VCaP (cell line): ENCODE measurements around the gene CFDP1.

Experiments
- H3K27ac ChIP-seq: fragments of 450-650 bp; 2 replicates; pipeline ENCODE4 v1.5.1; 2017
- CTCF ChIP-seq: fragments of 450-650 bp; conservative IDR thresholded peaks from 2 replicates; pipeline ENCODE4 v1.5.1; 2017; ENCODE audit warnings: mild to moderate bottlenecking, moderate library complexity

The CFDP1 gene

GRCh38 chr16:75423723-75424104 is 9.6 kb downstream of the CFDP1 start:
- no peak overlapping the region for H3K27ac ChIP-seq
- TF ChIP-seq CTCF: no peak

DNA sequence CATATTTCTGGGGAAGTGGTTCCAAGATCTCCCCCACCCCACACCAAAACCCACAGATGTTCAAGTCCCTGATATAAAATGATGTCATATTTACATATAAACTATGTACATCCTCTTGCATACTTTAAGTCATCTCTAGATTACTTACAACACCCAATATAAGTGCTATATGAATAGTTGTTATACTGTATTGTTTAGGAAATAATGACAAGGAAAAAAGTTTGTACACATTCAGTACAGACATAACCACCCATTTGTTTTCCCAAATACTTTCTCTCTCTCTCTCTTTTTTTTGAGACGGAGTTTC is 11.5 kb downstream of the CFDP1 start:
- H3K27ac ChIP-seq: peak overlapping the region; percentile 38; the same call in 1 of the 2 replicates
- no peak for TF ChIP-seq CTCF

GRCh38 chr16:75420987-75421819 is 12.1 kb downstream of the CFDP1 start:
- TF ChIP-seq CTCF: no peak
- H3K27ac ChIP-seq: peak overlapping the region; percentile 38; the same call in 1 of the 2 replicates

- no peak overlapping the region for H3K27ac ChIP-seq
- TF ChIP-seq CTCF: no peak
These were observed 16.3 kb downstream of the CFDP1 start for GRCh38 chr16:75416904-75417565.

GRCh38 chr16:75415169-75415905 is 18.0 kb downstream of the CFDP1 start:
- no peak for TF ChIP-seq CTCF
- no peak overlapping the region for H3K27ac ChIP-seq

DNA sequence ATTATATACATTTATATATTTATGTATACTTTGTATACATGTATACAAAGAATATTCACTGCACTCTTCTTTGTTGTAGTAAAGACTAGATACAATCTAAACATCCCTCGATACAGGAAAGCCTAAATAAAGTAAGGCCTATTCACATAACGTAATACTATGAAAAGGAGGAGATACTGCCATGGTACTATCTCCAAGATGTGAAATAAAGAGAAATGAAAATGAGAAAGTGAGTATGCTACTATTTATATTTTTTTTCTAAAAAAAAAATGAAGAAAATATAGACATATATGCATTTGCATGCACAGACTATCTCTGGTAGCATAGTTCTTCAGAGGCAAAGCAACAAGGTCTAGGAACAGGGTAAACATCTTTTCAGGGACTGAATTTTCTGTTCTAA is 19.4 kb downstream of the CFDP1 start:
- no peak for TF ChIP-seq CTCF
- no peak overlapping the region for H3K27ac ChIP-seq

GRCh38 chr16:75406943-75407342 is 26.4 kb downstream of the CFDP1 start:
- TF ChIP-seq CTCF: no peak
- no peak overlapping the region for H3K27ac ChIP-seq
